HG03378 (cell line): Measurements from ENCODE around the gene FOXQ1.
"Not testable (repeated sequence)": the region's sequence is repeated elsewhere in the genome, so short reads cannot be mapped to it uniquely, and the experiment has no call there.

Experiments
- ATAC-seq: cut with Tn5 transposase; IDR thresholded peaks from one replicate; pipeline ENCODE4 v1.9.1; 2021; ENCODE audit warnings: mild to moderate bottlenecking, moderate library complexity; ENCODE audit not compliant: unreplicated experiment

The FOXQ1 gene

GRCh38 chr6:1321738-1322137 is 9.8 kb downstream of the FOXQ1 start:
- no peak for ATAC-seq

GRCh38 chr6:1322156-1322555 is 10.3 kb downstream of the FOXQ1 start:
- no peak for ATAC-seq

- ATAC-seq, result no peak
Measured at GRCh38 chr6:1322696-1323219, 10.9 kb downstream of the FOXQ1 start.

GRCh38 chr6:1324936-1325335 is 13.0 kb downstream of the FOXQ1 start:
- ATAC-seq, result no peak

GRCh38 chr6:1325461-1326309 is 13.8 kb downstream of the FOXQ1 start:
- ATAC-seq, result no peak

- ATAC-seq, result no peak
Measured at GRCh38 chr6:1326535-1327121, 14.7 kb downstream of the FOXQ1 start.

- no peak for ATAC-seq
Measured at GRCh38 chr6:1327630-1328029, 15.7 kb downstream of the FOXQ1 start.

GRCh38 chr6:1328129-1328800 is 16.4 kb downstream of the FOXQ1 start:
- ATAC-seq, result no peak

- no peak for ATAC-seq
Measured at GRCh38 chr6:1329708-1330107, 17.8 kb downstream of the FOXQ1 start.

- no peak for ATAC-seq
Measured at GRCh38 chr6:1334684-1335083, 22.8 kb downstream of the FOXQ1 start.

GRCh38 chr6:1335367-1336037 is 23.6 kb downstream of the FOXQ1 start:
- no peak for ATAC-seq

GRCh38 chr6:1336246-1336843 is 24.4 kb downstream of the FOXQ1 start:
- ATAC-seq, result no peak

- no peak for ATAC-seq
Measured at GRCh38 chr6:1337791-1338190, 25.9 kb downstream of the FOXQ1 start.

GRCh38 chr6:1346101-1346500 is 34.2 kb downstream of the FOXQ1 start:
- ATAC-seq, result no peak

GRCh38 chr6:1346558-1347091 is 34.7 kb downstream of the FOXQ1 start:
- no peak for ATAC-seq

- ATAC-seq, result no peak
Measured at GRCh38 chr6:1347161-1347560, 35.3 kb downstream of the FOXQ1 start.

GRCh38 chr6:1348675-1349074 is 36.8 kb downstream of the FOXQ1 start:
- ATAC-seq, result no peak

- ATAC-seq, result no peak
Measured at GRCh38 chr6:1349655-1350054, 37.8 kb downstream of the FOXQ1 start.

- ATAC-seq, result no peak
Measured at GRCh38 chr6:1351381-1352008, 39.6 kb downstream of the FOXQ1 start.

- ATAC-seq, result not testable (repeated sequence)
Measured at GRCh38 chr6:1355068-1355467, 43.2 kb downstream of the FOXQ1 start.
